ENCODE measurements around the gene CD300LG.

DNA sequence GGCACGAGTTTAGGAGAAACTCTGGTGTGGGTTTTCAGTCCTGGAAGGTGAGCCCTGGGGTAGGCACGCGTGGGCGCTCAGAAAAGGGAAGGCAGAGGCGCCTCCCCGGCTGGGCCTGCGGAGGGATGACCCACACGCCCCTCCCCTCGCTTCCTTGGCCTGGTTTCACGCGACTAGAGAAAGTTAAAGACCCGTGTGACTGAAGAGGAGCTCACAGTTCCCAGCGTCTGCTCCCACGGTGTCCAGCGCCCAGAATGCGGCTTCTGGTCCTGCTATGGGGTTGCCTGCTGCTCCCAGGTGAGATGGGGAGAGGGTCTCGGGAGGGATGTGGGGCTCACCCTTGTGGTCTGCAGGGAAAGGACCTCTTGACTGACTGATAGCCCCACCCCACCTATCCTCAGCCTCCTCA is at the start of gene CD300LG:
- TF ChIP-seq POLR2A (IDR thresholded peaks at IDR 0.05): no peak
- TF ChIP-seq, protein P1, sequence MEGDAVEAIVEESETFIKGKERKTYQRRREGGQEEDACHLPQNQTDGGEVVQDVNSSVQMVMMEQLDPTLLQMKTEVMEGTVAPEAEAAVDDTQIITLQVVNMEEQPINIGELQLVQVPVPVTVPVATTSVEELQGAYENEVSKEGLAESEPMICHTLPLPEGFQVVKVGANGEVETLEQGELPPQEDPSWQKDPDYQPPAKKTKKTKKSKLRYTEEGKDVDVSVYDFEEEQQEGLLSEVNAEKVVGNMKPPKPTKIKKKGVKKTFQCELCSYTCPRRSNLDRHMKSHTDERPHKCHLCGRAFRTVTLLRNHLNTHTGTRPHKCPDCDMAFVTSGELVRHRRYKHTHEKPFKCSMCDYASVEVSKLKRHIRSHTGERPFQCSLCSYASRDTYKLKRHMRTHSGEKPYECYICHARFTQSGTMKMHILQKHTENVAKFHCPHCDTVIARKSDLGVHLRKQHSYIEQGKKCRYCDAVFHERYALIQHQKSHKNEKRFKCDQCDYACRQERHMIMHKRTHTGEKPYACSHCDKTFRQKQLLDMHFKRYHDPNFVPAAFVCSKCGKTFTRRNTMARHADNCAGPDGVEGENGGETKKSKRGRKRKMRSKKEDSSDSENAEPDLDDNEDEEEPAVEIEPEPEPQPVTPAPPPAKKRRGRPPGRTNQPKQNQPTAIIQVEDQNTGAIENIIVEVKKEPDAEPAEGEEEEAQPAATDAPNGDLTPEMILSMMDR (IDR thresholded peaks at IDR 0.05): no peak

Data from ovary (tissue), 3 donors.